Ascending aorta (tissue), 2 donors: Measurements from ENCODE around the gene CEBPG. TPM values are rescaled to one million over a fixed set of nuclear protein-coding genes. Genes with fewer than 3 reads are reported as not detected.

Source experiments
- DNase-seq, 2 donors: peaks; one replicate each; pipeline ENCODE4 v3.0.0-alpha.2; 2019; ENCODE audit warnings: low spot score in 2 of 2
- H3K27ac ChIP-seq, 2 donors: fragments of 200-600 bp; sonication (generic); one replicate each; pipeline ENCODE4 v1.5.1; 2016 to 2017; ENCODE audit warnings: mild to moderate bottlenecking in 1 of 2
- H3K27me3 ChIP-seq: fragments of 200-600 bp; sonication (generic); one replicate; pipeline ENCODE4 v1.5.1; 2017
- H3K36me3 ChIP-seq, 2 donors: fragments of 200-600 bp; sonication (generic); one replicate each; pipeline ENCODE4 v1.5.1; 2016
- H3K4me1 ChIP-seq, 2 donors: fragments of 200-600 bp; sonication (generic); one replicate each; pipeline ENCODE4 v1.5.1; 2016 to 2017; ENCODE audit warnings: mild to moderate bottlenecking in 1 of 2
- H3K4me3 ChIP-seq, 2 donors: fragments of 200-600 bp; sonication (generic); one replicate each; pipeline ENCODE4 v1.5.1; 2016 to 2017; ENCODE audit warnings: mild to moderate bottlenecking in 1 of 2
- H3K9me3 ChIP-seq, 2 donors: fragments of 200-600 bp; sonication (generic); one replicate each; pipeline ENCODE4 v1.5.1; 2016
- intact Hi-C: fragments of 100-400 bp; cut with DNase I; formaldehyde crosslinking; loops from one replicate; pipeline ENCODE4 v1.15.1; 2023
- total RNA-seq: library from RNA; depleted of rRNA; stranded (reverse); fragments of >200 nt; gene quantifications from one replicate; pipeline ENCODE4 v1.1.0, GENCODE V29; 2016
- TF ChIP-seq, protein P1 (sequence below), 3 experiments: fragments of 200-600 bp in 2 of 3; fragments of 450-650 bp in 1 of 3; sonication (generic) in 2 of 3; IDR thresholded peaks; one replicate each; pipeline ENCODE4 v1.5.1; 2016 to 2019; ENCODE audit warnings: antibody characterized with exemption in 3 of 3, mild to moderate bottlenecking in 1 of 3, moderate library complexity in 1 of 3

CEBPG gene
- total RNA-seq, 1 donor from 2014 or later: 21.9 TPM

DNA sequence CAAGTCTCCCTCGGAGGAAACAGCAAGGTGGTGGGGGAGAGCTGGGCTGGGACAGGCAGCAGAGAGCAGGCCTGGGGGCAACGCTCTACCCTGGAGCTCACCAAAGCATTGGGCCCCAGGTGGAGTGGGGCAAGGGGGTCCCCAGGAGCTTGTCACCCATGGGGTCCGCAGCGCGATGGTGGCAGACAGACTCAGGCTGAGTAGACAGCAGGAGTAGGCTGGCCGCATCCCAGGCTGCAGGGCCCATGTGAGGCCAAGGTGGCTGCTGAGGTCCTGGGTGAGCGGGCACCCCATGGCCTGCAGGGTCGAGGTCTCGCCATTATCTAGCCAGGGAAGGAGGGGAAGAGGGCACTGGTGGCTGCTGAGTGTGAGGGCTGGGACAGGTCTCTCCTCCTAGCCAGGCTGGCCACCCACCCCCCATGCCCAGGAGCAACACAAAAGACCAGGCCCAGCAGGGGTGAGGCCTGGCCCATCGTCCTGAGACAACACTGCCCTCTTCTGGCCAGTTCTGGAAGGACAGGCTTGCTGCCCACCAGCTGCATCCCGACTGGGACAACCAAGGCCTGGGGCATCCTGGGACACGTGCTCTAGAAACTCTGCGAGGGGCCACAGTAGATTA, 33.1 kb downstream of the CEBPG start:
- H3K27me3 ChIP-seq: no peaks in the 10 kb centered on the region
- peak in 1 of 2 donors; percentile 81 for DNase-seq
- no peaks in the 10 kb centered on the region for H3K4me1 ChIP-seq
- intact Hi-C loops: loop anchor here (1.0 to 10.0 kb wide), 2 partner anchors 171 to 262 kb away; no protein-coding TSS in a partner anchor
- TF ChIP-seq, protein P1, sequence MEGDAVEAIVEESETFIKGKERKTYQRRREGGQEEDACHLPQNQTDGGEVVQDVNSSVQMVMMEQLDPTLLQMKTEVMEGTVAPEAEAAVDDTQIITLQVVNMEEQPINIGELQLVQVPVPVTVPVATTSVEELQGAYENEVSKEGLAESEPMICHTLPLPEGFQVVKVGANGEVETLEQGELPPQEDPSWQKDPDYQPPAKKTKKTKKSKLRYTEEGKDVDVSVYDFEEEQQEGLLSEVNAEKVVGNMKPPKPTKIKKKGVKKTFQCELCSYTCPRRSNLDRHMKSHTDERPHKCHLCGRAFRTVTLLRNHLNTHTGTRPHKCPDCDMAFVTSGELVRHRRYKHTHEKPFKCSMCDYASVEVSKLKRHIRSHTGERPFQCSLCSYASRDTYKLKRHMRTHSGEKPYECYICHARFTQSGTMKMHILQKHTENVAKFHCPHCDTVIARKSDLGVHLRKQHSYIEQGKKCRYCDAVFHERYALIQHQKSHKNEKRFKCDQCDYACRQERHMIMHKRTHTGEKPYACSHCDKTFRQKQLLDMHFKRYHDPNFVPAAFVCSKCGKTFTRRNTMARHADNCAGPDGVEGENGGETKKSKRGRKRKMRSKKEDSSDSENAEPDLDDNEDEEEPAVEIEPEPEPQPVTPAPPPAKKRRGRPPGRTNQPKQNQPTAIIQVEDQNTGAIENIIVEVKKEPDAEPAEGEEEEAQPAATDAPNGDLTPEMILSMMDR (IDR thresholded peaks at IDR 0.05): peak; percentile 88 to 96 (median 94)
- no peaks in the 10 kb centered on the region for H3K9me3 ChIP-seq
- H3K27ac ChIP-seq: no peak overlapping the region
- H3K36me3 ChIP-seq: peaks cover under 1 to 16% of the 10 kb centered on the region in 2 donors
- H3K4me3 ChIP-seq: no peak overlapping the region

DNA sequence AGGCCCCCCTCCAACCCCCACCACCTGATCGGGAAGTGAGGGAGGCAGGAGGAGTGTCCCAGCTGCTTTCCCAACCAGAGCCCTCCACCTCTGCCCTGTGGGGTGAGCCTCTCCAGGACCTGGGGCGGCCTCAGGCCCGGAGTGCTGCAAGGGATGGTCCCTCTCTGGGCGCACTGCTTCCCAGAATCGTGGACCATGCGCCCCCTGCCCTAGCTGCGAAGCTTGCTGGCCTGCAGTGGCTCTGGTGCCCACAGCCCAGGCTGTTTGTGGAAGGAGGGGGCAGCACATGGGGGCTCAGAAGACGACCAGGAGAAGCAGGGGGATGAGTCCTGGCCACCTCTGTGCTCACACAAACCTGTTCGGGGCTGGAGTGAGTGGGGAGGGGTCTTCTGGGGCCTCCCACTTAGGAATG, 33.6 kb downstream of the CEBPG start:
- Histone ChIP-seq H3K36me3 (peaks cover 3 to 19% of the 10 kb centered on the region in 2 donors), H3K27ac (no peak overlapping the region), H3K27me3 (no peaks in the 10 kb centered on the region), H3K4me1 (no peaks in the 10 kb centered on the region), H3K4me3 (no peak overlapping the region), H3K9me3 (no peaks in the 10 kb centered on the region)
- DNase-seq: no peak
- intact Hi-C loops: loop anchor here (1.0 to 10.0 kb wide), 2 partner anchors 172 to 262 kb away; no protein-coding TSS in a partner anchor
- TF ChIP-seq, protein P1 (IDR thresholded peaks at IDR 0.05): peak in 1 of 3 experiments; percentile 5

DNA sequence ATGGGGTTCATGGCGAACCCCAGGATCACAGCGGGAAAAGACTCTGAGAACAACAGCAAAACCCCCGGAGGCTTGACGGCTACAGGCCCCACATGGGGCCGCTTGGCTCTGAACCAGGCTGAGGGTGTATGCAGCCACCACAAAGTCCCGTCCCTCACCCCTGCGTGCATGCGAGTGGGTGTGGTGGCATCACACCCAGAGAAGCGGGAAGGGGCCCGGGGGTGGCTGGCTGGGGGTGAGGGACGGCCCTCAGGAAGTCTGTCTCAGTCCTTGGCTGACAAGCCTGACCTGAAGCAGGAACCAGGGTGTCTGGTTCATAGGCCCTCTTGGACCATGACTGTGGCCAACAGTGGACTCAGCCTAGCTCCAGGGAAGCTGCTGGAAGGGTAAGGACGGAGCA, 34.2 kb downstream of the CEBPG start:
- TF ChIP-seq, protein P1 (IDR thresholded peaks at IDR 0.05): no peak
- intact Hi-C loops: loop anchor here (1.0 to 10.0 kb wide), 2 partner anchors 172 to 263 kb away; no protein-coding TSS in a partner anchor
- Histone ChIP-seq H3K36me3 (peaks cover 3 to 19% of the 10 kb centered on the region in 2 donors), H3K9me3 (no peaks in the 10 kb centered on the region), H3K27ac (no peak overlapping the region), H3K4me1 (no peaks in the 10 kb centered on the region), H3K27me3 (no peaks in the 10 kb centered on the region), H3K4me3 (no peak overlapping the region)
- DNase-seq: no peak

DNA sequence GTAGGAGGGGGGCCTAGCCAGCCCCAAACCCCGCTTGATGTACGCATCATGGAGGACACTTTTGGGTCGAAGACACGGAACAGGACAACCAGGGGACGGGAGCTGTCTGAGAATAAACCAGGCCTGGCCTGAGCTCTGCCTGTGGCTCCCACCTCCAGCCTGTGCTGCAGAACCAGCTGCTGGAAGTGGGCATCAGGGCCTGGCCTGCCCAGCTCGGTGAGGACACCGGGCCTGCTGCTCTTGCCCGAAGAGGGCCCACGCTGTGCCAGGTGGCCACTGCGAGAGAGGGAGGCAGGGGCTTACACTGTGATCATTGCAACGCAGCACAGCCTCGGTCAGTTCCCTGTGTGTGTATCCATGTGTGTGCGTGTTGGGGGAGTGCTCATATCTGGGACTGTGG, 34.6 kb downstream of the CEBPG start:
- no peaks in the 10 kb centered on the region for H3K9me3 ChIP-seq
- DNase-seq: no peak
- H3K4me3 ChIP-seq: no peak overlapping the region
- peaks cover 3 to 19% of the 10 kb centered on the region in 2 donors for H3K36me3 ChIP-seq
- no peak overlapping the region for H3K27ac ChIP-seq
- H3K4me1 ChIP-seq: no peaks in the 10 kb centered on the region
- H3K27me3 ChIP-seq: no peaks in the 10 kb centered on the region
- intact Hi-C loops: loop anchor here (10.0 kb wide), 1 partner anchor 263 kb away; no protein-coding TSS in a partner anchor
- TF ChIP-seq, protein P1 (IDR thresholded peaks at IDR 0.05): no peak

DNA sequence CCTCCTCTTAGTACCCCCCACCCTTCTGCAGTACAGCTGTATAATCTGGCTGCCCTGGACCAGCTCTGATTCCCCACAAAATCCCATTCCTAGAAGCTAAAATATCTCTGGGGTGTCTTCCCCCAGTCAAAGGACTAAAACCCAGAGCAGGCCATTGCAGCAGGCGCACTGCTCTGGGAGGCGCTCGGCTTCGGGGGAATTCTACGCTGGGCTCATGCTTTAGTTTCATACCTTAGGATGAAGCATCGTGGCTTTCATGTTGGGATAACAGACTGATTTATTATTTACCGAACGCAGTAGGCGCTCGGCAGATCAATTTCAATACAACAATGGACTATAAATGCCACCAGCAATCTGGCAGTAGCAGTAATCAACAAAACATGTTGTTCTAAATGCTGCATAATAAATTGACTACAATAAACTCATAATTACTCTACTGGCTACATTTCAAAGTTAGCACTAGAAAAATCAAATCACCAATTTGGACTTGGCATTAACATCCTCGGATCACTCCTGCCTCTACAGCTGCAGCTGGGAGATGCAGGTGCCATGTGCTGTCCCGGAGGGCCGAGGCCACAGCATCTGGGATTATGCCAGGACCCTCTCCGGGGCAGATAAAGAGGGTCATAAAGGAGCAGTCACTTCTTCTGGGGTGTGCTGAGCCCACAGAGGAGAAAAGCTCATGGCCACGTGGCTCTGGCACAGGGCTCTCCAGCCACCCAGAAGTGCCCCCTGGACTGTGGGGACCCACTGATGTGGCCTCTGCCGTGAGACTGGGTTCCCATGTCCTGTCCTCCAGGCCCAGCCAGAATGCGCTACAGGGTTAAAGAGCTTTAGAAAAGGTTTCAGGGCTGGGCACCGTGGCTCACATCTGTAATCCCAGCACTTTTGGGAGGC, 35.3 kb downstream of the CEBPG start:
- no peaks in the 10 kb centered on the region for H3K4me1 ChIP-seq
- intact Hi-C loops: loop anchor here (10.0 kb wide), 1 partner anchor 264 kb away; no protein-coding TSS in a partner anchor

More for the DNA sequence above, 35.3 kb downstream of the CEBPG start:
- Histone ChIP-seq H3K27ac (no peak overlapping the region), H3K27me3 (no peaks in the 10 kb centered on the region), H3K4me3 (no peak overlapping the region), H3K9me3 (no peaks in the 10 kb centered on the region), H3K36me3 (peaks cover 3 to 19% of the 10 kb centered on the region in 2 donors)
- no peak for DNase-seq
- TF ChIP-seq, protein P1 (IDR thresholded peaks at IDR 0.05): no peak
